Central memory CD8-positive, alpha-beta T cell (primary cell): Measurements from ENCODE around the gene ITGB5.

Source experiments
- ATAC-seq: fragments of 150-1000 bp; cut with Tn5 transposase; replicated peaks from 2 replicates; pipeline ENCODE4 v1.10.0; 2022; ENCODE audit warnings: mild to moderate bottlenecking, moderate FRiP score, moderate number of reproducible peaks; ENCODE audit not compliant: poor library complexity, severe bottlenecking; ENCODE audit errors: extremely low read depth
- DNase-seq, 2 donors: peaks; one replicate each; pipeline ENCODE4 v3.0.0; 2021; ENCODE audit warnings: low spot score in 2 of 2
- H3K27ac Mint-ChIP-seq: one replicate; pipeline ENCODE4 v1.8.0; 2022; ENCODE audit warnings: low read depth, mild to moderate bottlenecking, moderate library complexity, mixed read lengths
- H3K27me3 Mint-ChIP-seq: one replicate; pipeline ENCODE4 v1.8.0; 2022; ENCODE audit warnings: mixed read lengths
- H3K36me3 Mint-ChIP-seq: one replicate; pipeline ENCODE4 v1.8.0; 2022; ENCODE audit warnings: mild to moderate bottlenecking, moderate library complexity, mixed read lengths; ENCODE audit not compliant: insufficient read depth
- H3K4me1 Mint-ChIP-seq: one replicate; pipeline ENCODE4 v1.8.0; 2022; ENCODE audit warnings: mixed read lengths
- H3K4me3 Mint-ChIP-seq: one replicate; pipeline ENCODE4 v1.8.0; 2022; ENCODE audit warnings: mild to moderate bottlenecking, moderate library complexity, mixed read lengths
- H3K9me3 Mint-ChIP-seq: one replicate; pipeline ENCODE4 v1.8.0; 2022; ENCODE audit warnings: mixed read lengths

ITGB5 gene

GRCh38 chr3:124887177-124887931 is at the start of gene ITGB5:
ITGB5 (minus strand) TSS chr3:124887365; CDS start chr3:124887000, 365 bp downstream.
- Mint-ChIP-seq H3K27ac (no peak within 1 kb of the TSS), H3K36me3 (no peaks in the 10 kb centered on the region), H3K27me3 (peaks cover 63% of the 10 kb centered on the region), H3K9me3 (no peaks in the 10 kb centered on the region), H3K4me1 (peaks cover 5% of the 10 kb centered on the region), H3K4me3 (peak within 1 kb of the TSS; percentile 72)
- ATAC-seq (peak; percentile 49), DNase-seq (no peak)

GRCh38 chr3:124935794-124936542 is 48.8 kb upstream of the ITGB5 start:
- ATAC-seq (no peak), DNase-seq (no peak)
- no peak overlapping the region for H3K4me3 Mint-ChIP-seq
- H3K27me3 Mint-ChIP-seq, result peaks cover 28% of the 10 kb centered on the region
- H3K27ac Mint-ChIP-seq, result no peak overlapping the region
- H3K9me3 Mint-ChIP-seq, result no peaks in the 10 kb centered on the region
- H3K4me1 Mint-ChIP-seq, result no peaks in the 10 kb centered on the region
- H3K36me3 Mint-ChIP-seq, result no peaks in the 10 kb centered on the region

- H3K4me3 Mint-ChIP-seq, result no peak overlapping the region
- H3K27ac Mint-ChIP-seq, result no peak overlapping the region
- no peaks in the 10 kb centered on the region for H3K4me1 Mint-ChIP-seq
- ATAC-seq (no peak), DNase-seq (no peak)
- no peaks in the 10 kb centered on the region for H3K36me3 Mint-ChIP-seq
- peaks cover 28% of the 10 kb centered on the region for H3K27me3 Mint-ChIP-seq
- H3K9me3 Mint-ChIP-seq, result no peaks in the 10 kb centered on the region
Observed at GRCh38 chr3:124935264-124935663, 48.1 kb upstream of the ITGB5 start.

- no peaks in the 10 kb centered on the region for H3K36me3 Mint-ChIP-seq
- H3K27me3 Mint-ChIP-seq, result peaks cover 28% of the 10 kb centered on the region
- no peak within 1 kb of the TSS for H3K4me3 Mint-ChIP-seq
- no peaks in the 10 kb centered on the region for H3K4me1 Mint-ChIP-seq
- ATAC-seq (no peak), DNase-seq (no peak)
- no peak within 1 kb of the TSS for H3K27ac Mint-ChIP-seq
- H3K9me3 Mint-ChIP-seq, result no peaks in the 10 kb centered on the region
Observed at GRCh38 chr3:124934577-124934976, 47.4 kb upstream of the ITGB5 start, which contains the start of gene MUC13. MUC13 (minus strand) TSS chr3:124934751; CDS start chr3:124934712, 39 bp downstream.

GRCh38 chr3:124928333-124929202 is 41.4 kb upstream of the ITGB5 start:
- ATAC-seq (peak; percentile 56), DNase-seq (peak; percentile 20 to 29)
- peaks cover 12% of the 10 kb centered on the region for H3K27me3 Mint-ChIP-seq
- H3K27ac Mint-ChIP-seq, result no peak overlapping the region
- H3K4me3 Mint-ChIP-seq, result no peak overlapping the region
- no peaks in the 10 kb centered on the region for H3K4me1 Mint-ChIP-seq
- H3K36me3 Mint-ChIP-seq, result no peaks in the 10 kb centered on the region
- no peaks in the 10 kb centered on the region for H3K9me3 Mint-ChIP-seq

GRCh38 chr3:124927574-124928045 is 40.4 kb upstream of the ITGB5 start:
- H3K27ac Mint-ChIP-seq, result no peak overlapping the region
- H3K27me3 Mint-ChIP-seq, result peaks cover 16% of the 10 kb centered on the region
- ATAC-seq (no peak), DNase-seq (no peak)
- H3K36me3 Mint-ChIP-seq, result no peaks in the 10 kb centered on the region
- H3K4me3 Mint-ChIP-seq, result no peak overlapping the region
- H3K4me1 Mint-ChIP-seq, result no peaks in the 10 kb centered on the region
- no peaks in the 10 kb centered on the region for H3K9me3 Mint-ChIP-seq

GRCh38 chr3:124926426-124927101 is 39.4 kb upstream of the ITGB5 start:
- peaks cover 16% of the 10 kb centered on the region for H3K27me3 Mint-ChIP-seq
- no peak overlapping the region for H3K27ac Mint-ChIP-seq
- H3K36me3 Mint-ChIP-seq, result no peaks in the 10 kb centered on the region
- no peaks in the 10 kb centered on the region for H3K4me1 Mint-ChIP-seq
- no peak for DNase-seq
- H3K9me3 Mint-ChIP-seq, result no peaks in the 10 kb centered on the region
- no peak for ATAC-seq
- H3K4me3 Mint-ChIP-seq, result no peak overlapping the region

- Mint-ChIP-seq H3K4me3 (no peak overlapping the region), H3K4me1 (no peaks in the 10 kb centered on the region), H3K36me3 (no peaks in the 10 kb centered on the region), H3K27ac (no peak overlapping the region), H3K9me3 (no peaks in the 10 kb centered on the region), H3K27me3 (peaks cover 16% of the 10 kb centered on the region)
- DNase-seq (no peak), ATAC-seq (no peak)
Observed at GRCh38 chr3:124924741-124925140, 37.6 kb upstream of the ITGB5 start.

GRCh38 chr3:124923833-124924232 is 36.7 kb upstream of the ITGB5 start:
- Mint-ChIP-seq H3K9me3 (no peaks in the 10 kb centered on the region), H3K27ac (no peak overlapping the region), H3K4me1 (no peaks in the 10 kb centered on the region), H3K27me3 (peaks cover 16% of the 10 kb centered on the region), H3K36me3 (no peaks in the 10 kb centered on the region), H3K4me3 (no peak overlapping the region)
- no peak for DNase-seq
- ATAC-seq, result no peak

- no peaks in the 10 kb centered on the region for H3K9me3 Mint-ChIP-seq
- H3K36me3 Mint-ChIP-seq, result peaks cover 3% of the 10 kb centered on the region
- no peak overlapping the region for H3K27ac Mint-ChIP-seq
- no peaks in the 10 kb centered on the region for H3K4me1 Mint-ChIP-seq
- no peak for DNase-seq
- H3K4me3 Mint-ChIP-seq, result no peak overlapping the region
- ATAC-seq, result no peak
- H3K27me3 Mint-ChIP-seq, result peaks cover 42% of the 10 kb centered on the region
Observed at GRCh38 chr3:124920718-124921117, 33.6 kb upstream of the ITGB5 start.

GRCh38 chr3:124919756-124920155 is 32.6 kb upstream of the ITGB5 start:
- H3K9me3 Mint-ChIP-seq, result no peaks in the 10 kb centered on the region
- no peak overlapping the region for H3K4me3 Mint-ChIP-seq
- peaks cover 45% of the 10 kb centered on the region for H3K27me3 Mint-ChIP-seq
- H3K36me3 Mint-ChIP-seq, result peaks cover 3% of the 10 kb centered on the region
- DNase-seq (no peak), ATAC-seq (no peak)
- no peaks in the 10 kb centered on the region for H3K4me1 Mint-ChIP-seq
- no peak overlapping the region for H3K27ac Mint-ChIP-seq

GRCh38 chr3:124918524-124918923 is 31.4 kb upstream of the ITGB5 start:
- peaks cover 33% of the 10 kb centered on the region for H3K27me3 Mint-ChIP-seq
- ATAC-seq, result no peak
- H3K4me3 Mint-ChIP-seq, result no peak overlapping the region
- H3K27ac Mint-ChIP-seq, result no peak overlapping the region
- no peak for DNase-seq
- H3K9me3 Mint-ChIP-seq, result no peaks in the 10 kb centered on the region
- no peaks in the 10 kb centered on the region for H3K4me1 Mint-ChIP-seq
- H3K36me3 Mint-ChIP-seq, result peaks cover 3% of the 10 kb centered on the region
